SK-N-SH treated with all-trans-retinoic acid at 6 μM for 48 hours (cell line): Measurements from ENCODE around the gene G6PC1.
A peak's percentile ranks its signal among the peaks of the same experiment; 100 is the strongest.
"Not testable (repeated sequence)": the region's sequence is repeated elsewhere in the genome, so short reads cannot be mapped to it uniquely, and the experiment has no call there.

Experiments used
- ATAC-seq: fragments of 200-7000 bp; cut with Tn5 transposase; 3 replicates; pipeline ENCODE4 v1.9.1; 2020; ENCODE audit warnings: mild to moderate bottlenecking, moderate library complexity
- ARNTL ChIP-seq: fragments of 450-650 bp; formaldehyde crosslinking; IDR thresholded peaks from 2 replicates; pipeline ENCODE4 v1.5.0; 2020; ENCODE audit warnings: low read depth, mild to moderate bottlenecking, moderate library complexity, borderline replicate concordance
- CSDC2 ChIP-seq: fragments of 250-450 bp; sonication (Bioruptor Pico); IDR thresholded peaks from 2 replicates; pipeline ENCODE4 v1.5.0; 2020; ENCODE audit warnings: mild to moderate bottlenecking, moderate library complexity
- ESRRG ChIP-seq: fragments of 250-450 bp; sonication (Bioruptor Pico); IDR thresholded peaks from 2 replicates; pipeline ENCODE4 v1.6.1; 2021; ENCODE audit warnings: mild to moderate bottlenecking
- GLIS3 ChIP-seq: fragments of 250-450 bp; sonication (Bioruptor Pico); IDR thresholded peaks from 2 replicates; pipeline ENCODE4 v1.5.0; 2020; ENCODE audit warnings: mild to moderate bottlenecking, moderate library complexity
- ISL1 ChIP-seq: fragments of 250-450 bp; sonication (Bioruptor Pico); IDR thresholded peaks from 2 replicates; pipeline ENCODE4 v2.1.2; 2022; ENCODE audit warnings: mild to moderate bottlenecking, moderate library complexity
- OSR1 ChIP-seq: fragments of 250-450 bp; sonication (Bioruptor Pico); IDR thresholded peaks from 2 replicates; pipeline ENCODE4 v1.8.0; 2022; ENCODE audit warnings: moderate library complexity, mild to moderate bottlenecking, inconsistent platforms
- PATZ1 ChIP-seq: fragments of 250-450 bp; sonication (Bioruptor Pico); IDR thresholded peaks from 2 replicates; pipeline ENCODE4 v1.8.0; 2020; ENCODE audit warnings: mild to moderate bottlenecking, moderate library complexity, borderline replicate concordance
- PPARA ChIP-seq: fragments of 250-450 bp; sonication (Bioruptor Pico); IDR thresholded peaks from 2 replicates; pipeline ENCODE4 v1.5.0; 2020; ENCODE audit warnings: mild to moderate bottlenecking, borderline replicate concordance
- RARB ChIP-seq: fragments of 250-450 bp; sonication (Bioruptor Pico); IDR thresholded peaks from 2 replicates; pipeline ENCODE4 v1.8.0; 2021; ENCODE audit warnings: mild to moderate bottlenecking, moderate library complexity
- SNAI2 ChIP-seq: fragments of 250-450 bp; sonication (Bioruptor Pico); IDR thresholded peaks from 2 replicates; pipeline ENCODE4 v1.5.0; 2020; ENCODE audit warnings: mild to moderate bottlenecking, moderate library complexity
- TOX ChIP-seq: fragments of 250-450 bp; sonication (Bioruptor Pico); IDR thresholded peaks from 2 replicates; pipeline ENCODE4 v1.8.0; 2021; ENCODE audit warnings: mild to moderate bottlenecking, moderate library complexity, borderline replicate concordance
- TSHZ2 ChIP-seq: fragments of 250-450 bp; sonication (Bioruptor Pico); IDR thresholded peaks from 2 replicates; pipeline ENCODE4 v1.5.0; 2020; ENCODE audit warnings: mild to moderate bottlenecking, moderate library complexity
- ZC3H10 ChIP-seq: fragments of 250-450 bp; sonication (Bioruptor Pico); IDR thresholded peaks from 2 replicates; pipeline ENCODE4 v1.5.1; 2021; ENCODE audit warnings: mild to moderate bottlenecking, moderate library complexity
- ZFP3 ChIP-seq: fragments of 250-450 bp; sonication (Bioruptor Pico); IDR thresholded peaks from 2 replicates; pipeline ENCODE4 v1.5.0; 2020; ENCODE audit warnings: mild to moderate bottlenecking, moderate library complexity
- ZFP30 ChIP-seq: fragments of 450-650 bp; formaldehyde crosslinking; IDR thresholded peaks from 2 replicates; pipeline ENCODE4 v1.5.0; 2022; ENCODE audit warnings: mild to moderate bottlenecking, moderate library complexity
- ZNF70 ChIP-seq: fragments of 450-650 bp; formaldehyde crosslinking; IDR thresholded peaks from 2 replicates; pipeline ENCODE4 v1.5.0; 2020; ENCODE audit warnings: mild to moderate bottlenecking, moderate library complexity
- ZNF8 ChIP-seq: fragments of 450-650 bp; formaldehyde crosslinking; IDR thresholded peaks from 2 replicates; pipeline ENCODE4 v1.5.0; 2020; ENCODE audit warnings: mild to moderate bottlenecking, moderate library complexity
- TF ChIP-seq, protein P1 (sequence below): fragments of 250-450 bp; sonication (Bioruptor Pico); IDR thresholded peaks from 2 replicates; pipeline ENCODE4 v1.5.1; 2021; ENCODE audit warnings: mild to moderate bottlenecking, moderate library complexity
- TF ChIP-seq, protein P2 (sequence below): fragments of 250-450 bp; sonication (Bioruptor Pico); IDR thresholded peaks from 2 replicates; pipeline ENCODE4 v1.8.0; 2021; ENCODE audit warnings: low read depth, mild to moderate bottlenecking, moderate library complexity, borderline replicate concordance

Gene G6PC1

DNA sequence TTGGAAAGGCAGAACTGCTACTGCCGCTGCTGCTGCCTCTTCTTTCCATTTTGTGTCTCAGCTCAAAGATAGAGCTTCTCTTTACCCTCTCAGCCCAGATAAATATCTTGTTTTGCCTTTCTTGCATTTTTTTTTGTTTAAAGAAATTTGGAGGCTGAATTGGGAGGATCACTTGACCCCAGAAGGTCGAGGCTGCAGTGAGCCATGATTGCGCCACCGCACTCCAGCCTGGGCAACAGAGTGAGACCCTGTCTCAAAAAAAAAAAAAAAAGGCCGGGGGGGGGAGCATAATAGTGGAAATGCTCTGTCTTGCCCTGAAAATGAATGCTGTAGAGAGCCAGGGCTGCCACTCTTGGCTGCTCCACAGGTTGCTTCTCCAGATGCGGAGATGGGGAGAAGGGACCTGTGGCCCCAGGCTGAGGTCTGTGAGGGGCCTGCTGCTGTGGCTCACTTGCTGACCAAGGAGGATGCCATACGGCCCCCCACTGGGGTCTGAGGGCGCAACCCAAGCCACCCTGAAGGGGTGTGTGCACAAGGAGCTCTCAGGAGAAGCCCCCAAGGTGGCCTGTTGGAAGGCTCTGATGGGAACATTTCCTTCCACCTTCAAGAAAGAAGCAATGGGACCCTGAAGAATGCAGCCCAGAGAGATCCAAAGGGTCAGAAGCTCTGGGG lies 21.5 kb upstream of the G6PC1 start:
- ATAC-seq: no peak

DNA sequence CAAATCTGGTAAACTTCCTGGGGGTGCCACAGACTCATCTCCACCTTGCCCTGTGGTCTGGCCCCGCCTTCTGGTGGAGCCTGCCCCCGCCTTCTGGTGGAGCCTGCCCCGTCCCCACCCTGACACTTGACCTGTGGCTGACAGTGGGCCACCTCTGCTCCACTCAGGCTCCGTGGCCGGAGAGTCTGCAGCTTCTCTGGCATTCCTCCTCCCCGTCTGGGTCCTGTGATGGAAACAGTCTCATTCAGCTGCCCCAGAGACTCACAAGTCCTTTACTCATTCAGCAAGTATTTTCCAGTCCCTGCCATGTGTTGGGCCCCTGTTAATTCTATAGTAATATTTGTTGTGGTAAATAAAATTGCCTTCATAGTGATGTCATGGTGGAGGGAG lies 21.0 kb upstream of the G6PC1 start:
- TF ChIP-seq ZC3H10 (CRISPR knock-in tag): no peak
- no peak for TF ChIP-seq ESRRG (CRISPR knock-in tag)
- TF ChIP-seq ZFP3 (CRISPR knock-in tag): no peak
- TF ChIP-seq ZNF8 (CRISPR knock-in tag): no peak
- TF ChIP-seq RARB (CRISPR knock-in tag): no peak
- no peak for TF ChIP-seq GLIS3 (CRISPR knock-in tag)
- no peak for TF ChIP-seq TOX
- TF ChIP-seq, protein P1, sequence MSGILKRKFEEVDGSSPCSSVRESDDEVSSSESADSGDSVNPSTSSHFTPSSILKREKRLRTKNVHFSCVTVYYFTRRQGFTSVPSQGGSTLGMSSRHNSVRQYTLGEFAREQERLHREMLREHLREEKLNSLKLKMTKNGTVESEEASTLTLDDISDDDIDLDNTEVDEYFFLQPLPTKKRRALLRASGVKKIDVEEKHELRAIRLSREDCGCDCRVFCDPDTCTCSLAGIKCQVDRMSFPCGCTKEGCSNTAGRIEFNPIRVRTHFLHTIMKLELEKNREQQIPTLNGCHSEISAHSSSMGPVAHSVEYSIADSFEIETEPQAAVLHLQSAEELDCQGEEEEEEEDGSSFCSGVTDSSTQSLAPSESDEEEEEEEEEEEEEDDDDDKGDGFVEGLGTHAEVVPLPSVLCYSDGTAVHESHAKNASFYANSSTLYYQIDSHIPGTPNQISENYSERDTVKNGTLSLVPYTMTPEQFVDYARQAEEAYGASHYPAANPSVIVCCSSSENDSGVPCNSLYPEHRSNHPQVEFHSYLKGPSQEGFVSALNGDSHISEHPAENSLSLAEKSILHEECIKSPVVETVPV (CRISPR knock-in tag): no peak
- TF ChIP-seq CSDC2 (CRISPR knock-in tag): no peak
- no peak for TF ChIP-seq ARNTL
- TF ChIP-seq, protein P2, sequence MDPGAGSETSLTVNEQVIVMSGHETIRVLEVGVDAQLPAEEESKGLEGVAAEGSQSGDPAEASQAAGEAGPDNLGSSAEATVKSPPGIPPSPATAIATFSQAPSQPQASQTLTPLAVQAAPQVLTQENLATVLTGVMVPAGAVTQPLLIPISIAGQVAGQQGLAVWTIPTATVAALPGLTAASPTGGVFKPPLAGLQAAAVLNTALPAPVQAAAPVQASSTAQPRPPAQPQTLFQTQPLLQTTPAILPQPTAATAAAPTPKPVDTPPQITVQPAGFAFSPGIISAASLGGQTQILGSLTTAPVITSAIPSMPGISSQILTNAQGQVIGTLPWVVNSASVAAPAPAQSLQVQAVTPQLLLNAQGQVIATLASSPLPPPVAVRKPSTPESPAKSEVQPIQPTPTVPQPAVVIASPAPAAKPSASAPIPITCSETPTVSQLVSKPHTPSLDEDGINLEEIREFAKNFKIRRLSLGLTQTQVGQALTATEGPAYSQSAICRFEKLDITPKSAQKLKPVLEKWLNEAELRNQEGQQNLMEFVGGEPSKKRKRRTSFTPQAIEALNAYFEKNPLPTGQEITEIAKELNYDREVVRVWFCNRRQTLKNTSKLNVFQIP: no peak
- no peak for TF ChIP-seq PATZ1
- TF ChIP-seq ISL1 (CRISPR knock-in tag): no peak
- TF ChIP-seq ZNF70 (CRISPR knock-in tag): no peak
- no peak for TF ChIP-seq PPARA (CRISPR knock-in tag)
- TF ChIP-seq SNAI2: no peak
- peak; percentile 62 for ATAC-seq

More for the DNA sequence above, 21.5 kb upstream of the G6PC1 start:
- TF ChIP-seq ISL1 (CRISPR knock-in tag): no peak
- TF ChIP-seq PATZ1: no peak
- no peak for TF ChIP-seq PPARA (CRISPR knock-in tag)
- TF ChIP-seq ESRRG (CRISPR knock-in tag): no peak
- TF ChIP-seq CSDC2 (CRISPR knock-in tag): no peak
- TF ChIP-seq RARB (CRISPR knock-in tag): no peak
- TF ChIP-seq, protein P1 (CRISPR knock-in tag): no peak
- TF ChIP-seq SNAI2: no peak
- no peak for TF ChIP-seq TOX
- TF ChIP-seq ZFP3 (CRISPR knock-in tag): no peak
- no peak for TF ChIP-seq ZNF70 (CRISPR knock-in tag)
- TF ChIP-seq ARNTL: no peak
- TF ChIP-seq ZC3H10 (CRISPR knock-in tag): no peak

DNA sequence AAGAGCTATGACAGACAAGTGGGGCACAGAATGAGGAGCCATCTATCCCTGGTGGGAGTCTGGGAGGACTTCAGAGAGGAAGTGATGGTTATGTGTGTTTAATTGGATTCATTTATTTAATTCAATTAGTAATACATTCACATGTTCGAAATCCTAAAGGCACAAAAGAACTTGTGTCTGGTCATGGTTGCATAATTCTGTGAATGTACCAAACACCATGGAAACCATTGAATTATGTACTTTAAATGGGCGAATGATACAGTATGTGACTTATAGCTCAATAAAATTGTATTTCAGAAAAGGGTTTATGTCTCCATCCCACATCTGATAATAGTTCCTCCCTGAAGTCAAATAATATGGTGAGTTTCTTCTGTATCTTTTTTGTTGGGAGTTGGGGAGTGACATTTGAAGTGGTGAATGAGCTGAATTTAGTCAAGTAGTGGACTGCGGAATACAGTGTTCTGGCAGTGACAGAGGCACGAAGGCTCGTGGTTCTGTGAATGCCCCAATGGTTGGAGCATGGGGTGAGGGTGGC lies 19.8 kb upstream of the G6PC1 start:
- no peak for ATAC-seq
- no peak for TF ChIP-seq ZFP30
- TF ChIP-seq, all 23 proteins: peak for 0

GRCh38 chr17:42881706-42882105 lies 18.9 kb upstream of the G6PC1 start:
- not testable (repeated sequence) for ATAC-seq

DNA sequence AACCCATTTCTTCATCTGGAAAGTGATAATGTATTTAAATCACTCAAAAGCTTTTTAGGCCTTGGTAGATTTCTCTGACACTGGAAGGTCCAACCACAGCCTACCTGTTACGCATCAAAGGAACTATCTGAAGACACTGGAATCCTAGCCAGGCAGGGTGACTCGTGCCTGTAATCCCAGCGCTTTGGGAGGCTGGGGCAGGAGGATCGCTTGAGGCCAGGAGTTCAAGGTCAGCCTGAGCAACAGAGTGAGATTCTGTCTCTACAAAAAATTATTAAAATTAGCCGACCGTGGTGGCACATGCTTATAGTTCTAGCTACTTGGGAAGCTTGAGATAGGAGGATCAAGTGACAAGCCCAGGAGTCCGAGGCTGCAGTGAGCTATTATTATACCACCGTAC lies 18.4 kb upstream of the G6PC1 start:
- ATAC-seq: no peak
- TF ChIP-seq SNAI2: no peak
- TF ChIP-seq TOX: no peak
- TF ChIP-seq ZFP30: no peak
- TF ChIP-seq ZFP3 (CRISPR knock-in tag): no peak
- TF ChIP-seq OSR1 (CRISPR knock-in tag): no peak
- no peak for TF ChIP-seq PATZ1
- TF ChIP-seq ESRRG (CRISPR knock-in tag): no peak
- TF ChIP-seq TSHZ2 (CRISPR knock-in tag): no peak
